DOHH2 (cell line): Measurements from ENCODE around the gene CES3.

Experiments used
- CTCF ChIP-seq: fragments of 200-600 bp; sonication (generic); IDR thresholded peaks from one replicate; pipeline ENCODE4 v1.5.1; 2014; ENCODE audit warnings: antibody characterized with exemption, mild to moderate bottlenecking, low read depth, low read length; ENCODE audit not compliant: poor library complexity, severe bottlenecking
- EZH2phosphoT487 ChIP-seq: fragments of 200-600 bp; sonication (generic); IDR thresholded peaks from 2 replicates; pipeline ENCODE4 v1.6.1; 2017; ENCODE audit warnings: borderline replicate concordance, mild to moderate bottlenecking, antibody characterized with exemption, low read length, moderate library complexity, mixed read lengths

GRCh38 chr16:67017421-67017750 is 56.3 kb downstream of the CES3 start:
- TF ChIP-seq CTCF: no peak
- no peak for TF ChIP-seq EZH2phosphoT487
